Spleen (tissue), 11 donors: Measurements from ENCODE around the gene CEBPB. TPM values are rescaled to one million over a fixed set of nuclear protein-coding genes. Genes with fewer than 3 reads are reported as not detected.

Source experiments
- DNase-seq: peaks from one replicate; pipeline ENCODE4 v3.0.0-alpha.2; 2020
- H3K27ac ChIP-seq, 8 donors: fragments of 200-600 bp; sonication (generic) in 7 of 8; 1 replicate in 4 of 8; 2 replicates in 4 of 8; pipeline versions ENCODE4 v1.5.0 to v1.8.0; 2016 to 2021; ENCODE audit warnings: inconsistent platforms in 4 of 8, mild to moderate bottlenecking in 4 of 8, moderate library complexity in 1 of 8
- H3K27me3 ChIP-seq, 7 donors: fragments of 200-600 bp; sonication (generic) in 6 of 7; replicated peaks in 1 of 7; 1 replicate in 4 of 7; 2 replicates in 3 of 7; pipeline versions ENCODE4 v1.5.0 to v1.8.0; 2016 to 2021; ENCODE audit warnings: inconsistent platforms in 3 of 7, mild to moderate bottlenecking in 1 of 7
- H3K36me3 ChIP-seq, 6 donors: fragments of 200-600 bp; sonication (generic) in 5 of 6; 1 replicate in 4 of 6; 2 replicates in 2 of 6; pipeline versions ENCODE4 v1.5.0 to v1.8.0; 2016 to 2021; ENCODE audit warnings: inconsistent platforms in 2 of 6
- H3K4me1 ChIP-seq, 6 donors: fragments of 200-600 bp; sonication (generic) in 5 of 6; 1 replicate in 3 of 6; 2 replicates in 3 of 6; pipeline versions ENCODE4 v1.5.0 to v1.8.0; 2016 to 2021; ENCODE audit warnings: inconsistent platforms in 3 of 6
- H3K4me3 ChIP-seq, 8 donors: fragments of 200-600 bp; sonication (generic) in 7 of 8; 1 replicate in 4 of 8; 2 replicates in 4 of 8; pipeline versions ENCODE4 v1.5.0 to v1.8.0; 2016 to 2021; ENCODE audit warnings: inconsistent platforms in 4 of 8, mild to moderate bottlenecking in 4 of 8, moderate library complexity in 2 of 8
- H3K9me3 ChIP-seq, 8 donors: fragments of 200-600 bp; sonication (generic) in 7 of 8; 1 replicate in 4 of 8; 2 replicates in 4 of 8; pipeline versions ENCODE4 v1.5.0 to v1.8.0; 2016 to 2021; ENCODE audit warnings: inconsistent platforms in 4 of 8
- CTCF ChIP-seq, 11 experiments: fragments of 200-600 bp in 7 of 11; fragments of 450-650 bp in 4 of 11; sonication (generic) in 4 of 11; IDR thresholded peaks in 8 of 11; conservative IDR thresholded peaks in 3 of 11; 1 replicate in 7 of 11; 2 replicates in 4 of 11; pipeline versions ENCODE4 v1.4.0 to v1.8.0; 2016 to 2021; ENCODE audit warnings: antibody characterized with exemption in 11 of 11, inconsistent platforms in 4 of 11, mild to moderate bottlenecking in 1 of 11
- POLR2A ChIP-seq, 3 donors: fragments of 450-650 bp; IDR thresholded peaks; one replicate each; pipeline ENCODE4 v1.5.1; 2017; ENCODE audit warnings: antibody characterized with exemption in 3 of 3, mild to moderate bottlenecking in 1 of 3
- POLR2AphosphoS5 ChIP-seq, 3 donors: sonication (generic); formaldehyde crosslinking; IDR thresholded peaks; one replicate each; pipeline ENCODE4 v1.5.1; 2017; ENCODE audit warnings: antibody characterized with exemption in 3 of 3
- WGBS, 5 donors: extraction: QIAGEN DNeasy Blood & Tissue Kit in 3 of 5; methylation state at CpG; one replicate each; pipeline versions ENCODE4 v1.1.5 to v1.1.7; 2013 to 2018; 5-methylcytosine and 5-hydroxymethylcytosine counted together
- intact Hi-C: fragments of 100-400 bp; cut with DNase I; formaldehyde crosslinking; loops from one replicate; pipeline ENCODE4 v1.15.0; 2023; ENCODE audit warnings: low total_unique reads
- polyA plus RNA-seq, 3 donors: library from polyadenylated mRNA; stranded (reverse); fragments of 200-250 nt; gene quantifications; one replicate each; pipeline ENCODE4 v1.2.1, GENCODE V29; 2013
- total RNA-seq, 7 donors: library from RNA; depleted of rRNA in 3 of 7; stranded (reverse); fragments of >200 nt in 3 of 7; fragmentation: NEBNext Ultra II Directional in 4 of 7; extraction: Animal tissue kit (Norgen Biotek cat#: 25700) in 4 of 7; gene quantifications; one replicate each; pipeline versions ENCODE4 v1.1.0 to v1.2.1, GENCODE V29; 2016 to 2021
- donor health status: healthy with polysubstance abuse.
- donor health status: DM: no; HTN: no; CAD: no; lungs with moderate emphysema.
- donor health status: DM: no; HTN: no; CAD: no.
- donor health status: Bipolar disorder and iron deficiency.
- donor health status: healthy.
- donor health status: DM: no; HTN: no; CAD: no.
- donor health status: DM: yes; HTN: yes; CAD: no.

Gene CEBPB
- total and polyA plus RNA-seq, 10 donors, result 24.2 to 273 (median 105) TPM

DNA sequence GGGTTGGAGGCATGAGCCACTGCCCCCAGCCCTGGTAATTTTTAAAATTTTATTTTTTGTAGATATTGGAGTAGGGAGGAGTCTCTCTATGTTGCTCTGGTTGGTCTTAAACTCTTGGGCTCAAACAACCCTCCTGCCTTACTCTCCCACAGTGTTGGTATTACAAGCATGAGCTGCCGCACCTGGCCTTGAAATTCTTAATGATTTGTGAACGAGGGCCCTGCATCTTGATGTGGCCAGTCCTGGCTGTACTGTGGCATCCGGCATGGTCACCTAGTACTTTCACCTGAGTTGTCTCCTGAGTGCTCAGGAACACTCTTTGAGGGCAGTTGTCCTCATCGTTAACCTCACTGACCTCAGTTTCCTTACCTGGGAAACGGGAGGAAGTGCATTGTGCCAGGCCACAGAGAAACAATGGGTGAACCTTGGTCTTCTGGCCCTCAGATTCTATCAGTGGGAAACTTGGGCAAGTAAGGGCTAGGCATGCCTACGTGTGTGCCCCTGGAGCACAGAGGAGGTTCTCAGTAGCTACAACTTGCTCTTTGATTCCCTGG, 19.5 kb downstream of the CEBPB start:
- H3K9me3 ChIP-seq, result no peaks in the 10 kb centered on the region
- H3K4me1 ChIP-seq, result peaks cover 0 to 32% (median 9%) of the 10 kb centered on the region in 6 donors
- H3K36me3 ChIP-seq, result no peaks in the 10 kb centered on the region
- TF ChIP-seq CTCF (IDR thresholded peaks at IDR 0.05 in 8 of 11, conservative IDR thresholded peaks at IDR 0.05 in 3 of 11) (no peak), POLR2AphosphoS5 (IDR thresholded peaks at IDR 0.05) (no peak), POLR2A (IDR thresholded peaks at IDR 0.05) (no peak)
- WGBS, 5 donors, result 69 to 82% (median 71%) methylated on average over 6 of the region's 6 CpGs
- H3K27ac ChIP-seq, result no peak overlapping the region
- H3K27me3 ChIP-seq, result peaks cover 0 to 10% (median 0%) of the 10 kb centered on the region in 7 donors
- no peak overlapping the region for H3K4me3 ChIP-seq
- intact Hi-C loops, result no loop called here
- DNase-seq, result no peak

DNA sequence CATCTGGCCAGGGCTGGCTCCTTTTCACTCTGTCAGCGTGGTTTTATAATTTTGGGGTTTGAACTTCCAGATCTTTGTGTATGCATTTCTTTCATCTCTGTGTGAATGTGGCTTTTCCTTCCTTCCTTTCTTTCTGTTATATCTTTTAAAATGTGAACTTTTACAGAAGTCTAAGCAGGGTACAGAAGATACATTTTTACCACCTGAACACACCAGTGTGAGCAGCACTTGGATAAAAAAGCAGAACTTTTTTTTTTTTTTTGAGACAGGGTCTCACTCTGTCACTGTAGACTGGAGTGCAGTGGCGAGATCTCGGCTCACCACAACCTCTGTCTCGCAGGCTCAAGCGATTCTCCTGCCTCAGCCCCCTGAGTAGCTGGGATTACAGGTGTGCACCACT, 20.5 kb downstream of the CEBPB start:
- H3K27me3 ChIP-seq, result peaks cover 0 to 10% (median 0%) of the 10 kb centered on the region in 7 donors
- H3K9me3 ChIP-seq, result no peaks in the 10 kb centered on the region
- no peaks in the 10 kb centered on the region for H3K36me3 ChIP-seq
- H3K4me1 ChIP-seq, result peaks cover 0 to 27% (median 7%) of the 10 kb centered on the region in 6 donors
- intact Hi-C loops, result no loop called here
- no peak for TF ChIP-seq CTCF (IDR thresholded peaks at IDR 0.05 in 8 of 11, conservative IDR thresholded peaks at IDR 0.05 in 3 of 11)
- no peak for TF ChIP-seq POLR2AphosphoS5 (IDR thresholded peaks at IDR 0.05)
- TF ChIP-seq POLR2A (IDR thresholded peaks at IDR 0.05), result no peak
- no peak overlapping the region for H3K27ac ChIP-seq
- H3K4me3 ChIP-seq, result no peak overlapping the region
- WGBS, 5 donors, result 31 to 59% (median 46%) methylated on average over 5 of the region's 5 CpGs
- no peak for DNase-seq

DNA sequence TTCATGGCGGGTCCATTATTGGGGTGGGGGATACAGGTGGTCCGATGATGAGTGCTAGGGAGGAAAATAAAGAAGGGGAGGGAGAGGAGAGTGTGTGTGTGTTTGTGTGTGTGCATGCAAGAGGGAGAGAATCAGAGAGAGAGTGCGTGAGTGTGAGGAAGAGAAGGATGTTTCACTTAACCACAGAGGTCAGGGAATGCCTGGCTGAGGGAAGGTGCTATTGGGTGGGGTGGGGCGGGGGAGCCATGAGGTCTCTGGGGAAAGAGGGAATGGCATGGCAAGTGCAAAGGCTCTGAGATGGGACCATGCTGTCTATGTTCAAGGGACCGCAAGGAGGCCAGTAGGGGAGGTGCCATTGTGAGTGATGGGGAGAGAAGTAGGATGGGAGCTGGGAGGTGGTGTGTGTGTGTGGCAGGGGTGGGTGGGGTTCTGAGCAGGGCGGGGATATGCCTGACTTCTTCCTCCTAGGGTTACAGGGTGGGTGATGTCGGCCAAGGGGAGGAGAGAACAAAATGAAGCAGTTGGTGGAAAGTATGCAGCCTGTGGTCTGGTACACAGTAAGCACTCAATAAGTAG, 23.0 kb downstream of the CEBPB start:
- WGBS, 5 donors, result 67 to 80% (median 72%) methylated on average over 7 of the region's 7 CpGs
- peaks cover 0 to 25% (median 7%) of the 10 kb centered on the region in 6 donors for H3K4me1 ChIP-seq
- intact Hi-C loops, result no loop called here
- H3K9me3 ChIP-seq, result no peaks in the 10 kb centered on the region
- H3K27me3 ChIP-seq, result peaks cover 0 to 10% (median 0%) of the 10 kb centered on the region in 7 donors
- TF ChIP-seq CTCF (IDR thresholded peaks at IDR 0.05 in 8 of 11, conservative IDR thresholded peaks at IDR 0.05 in 3 of 11) (no peak), POLR2AphosphoS5 (IDR thresholded peaks at IDR 0.05) (no peak), POLR2A (IDR thresholded peaks at IDR 0.05) (no peak)
- no peaks in the 10 kb centered on the region for H3K36me3 ChIP-seq
- no peak for DNase-seq
- no peak overlapping the region for H3K27ac ChIP-seq
- no peak overlapping the region for H3K4me3 ChIP-seq

DNA sequence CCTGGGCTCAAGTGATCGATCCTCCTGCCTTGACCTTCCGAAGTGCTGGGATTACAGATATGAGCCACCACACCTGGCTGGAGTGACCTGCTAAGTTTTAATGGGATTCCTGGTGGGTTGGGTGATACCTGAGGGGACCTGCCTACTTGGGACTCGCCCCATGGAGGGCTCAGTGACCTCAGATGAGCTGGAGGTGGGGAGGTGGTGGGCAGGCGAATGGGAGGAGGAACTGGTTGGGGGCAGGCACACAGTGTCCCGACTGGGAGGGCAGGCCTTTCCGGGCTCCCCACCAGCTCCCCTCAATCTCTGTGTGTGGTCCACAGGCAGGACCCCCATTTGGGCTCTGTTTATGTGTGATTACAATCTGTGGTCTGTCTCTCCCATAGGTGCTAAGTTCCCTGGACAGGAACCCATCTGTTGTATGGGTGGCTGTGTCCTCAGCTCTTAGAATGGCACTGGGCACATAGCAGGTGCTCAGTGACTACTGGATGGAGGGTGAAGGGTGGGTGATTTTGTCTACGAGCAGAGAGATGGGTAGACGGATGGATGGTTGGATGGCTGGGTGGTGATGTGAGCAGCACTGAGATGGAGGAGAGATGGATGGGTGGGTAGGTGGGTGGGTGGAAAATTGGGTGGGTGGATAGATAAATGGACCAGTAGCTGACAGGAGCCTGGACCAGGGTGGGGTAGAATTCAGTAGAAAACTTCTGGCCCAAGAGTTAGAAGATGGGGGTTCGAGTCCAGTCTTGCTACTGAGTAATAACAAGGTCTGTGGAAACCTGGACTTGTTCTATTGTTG, 23.8 kb downstream of the CEBPB start:
- Histone ChIP-seq H3K36me3 (no peaks in the 10 kb centered on the region), H3K9me3 (peaks cover 0 to under 1% (median 0%) of the 10 kb centered on the region in 8 donors), H3K4me1 (peaks cover 0 to 32% (median 7%) of the 10 kb centered on the region in 6 donors), H3K27ac (no peak overlapping the region), H3K27me3 (peaks cover 0 to 10% (median 0%) of the 10 kb centered on the region in 7 donors), H3K4me3 (no peak overlapping the region)
- DNase-seq, result peak; percentile 40
- 76 to 94% (median 84%) methylated on average over 9 of the region's 9 CpGs for WGBS, 5 donors
- TF ChIP-seq POLR2AphosphoS5 (IDR thresholded peaks at IDR 0.05) (no peak), POLR2A (IDR thresholded peaks at IDR 0.05) (no peak), CTCF (IDR thresholded peaks at IDR 0.05 in 8 of 11, conservative IDR thresholded peaks at IDR 0.05 in 3 of 11) (no peak)
- intact Hi-C loops, result no loop called here
